ENCODE results near the gene PEX14.

- TF ChIP-seq CTCF (IDR thresholded peaks at IDR 0.05; ENCODE audit: insufficient read depth, low read length) (no peak), REST (IDR thresholded peaks at IDR 0.05; ENCODE audit: insufficient replicate concordance, low read depth) (no peak), POLR2AphosphoS5 (IDR thresholded peaks at IDR 0.05; ENCODE audit: low read depth) (no peak; the same call in 1 of the 2 replicates), GABPA (IDR thresholded peaks at IDR 0.05; ENCODE audit: low read depth) (no peak)
These were observed 159.8 kb downstream of the PEX14 start for GRCh38 chr1:10634428-10635084.

Data from HL-60 (cell line).